SK-N-SH (cell line): ENCODE data around the gene ARHGAP42. TPM values are rescaled to one million over a fixed set of nuclear protein-coding genes. Genes with fewer than 3 reads are reported as not detected.

ENCODE experiments used
- CTCF ChIA-PET: fragments of 300-600, 350-600 bp; formaldehyde crosslinking; extraction: SDS; loops from one replicate; lab custom pipeline; 2021; lab: Yijun Ruan, JAX
- POLR2A ChIA-PET: fragments of 350-600 bp; sonication (Branson Sonifier 250); formaldehyde crosslinking; extraction: SDS; loops from one replicate; lab custom pipeline; 2020; ENCODE audit warnings: antibody characterized with exemption, inconsistent platforms; lab: Yijun Ruan, JAX
- DNase-seq: peaks from one replicate; pipeline ENCODE4 v3.0.0; 2012
- H2AFZ ChIP-seq: fragments of 200-600 bp; sonication (generic); 2 replicates; pipeline ENCODE4 v1.8.1; 2016; ENCODE audit warnings: antibody characterized with exemption, mild to moderate bottlenecking, low read depth
- H3F3A ChIP-seq: fragments of 200-600 bp; sonication (generic); replicated peaks from 2 replicates; pipeline ENCODE3; 2016; ENCODE audit warnings: antibody characterized with exemption, mild to moderate bottlenecking; ENCODE audit not compliant: insufficient read depth
- H3K27ac ChIP-seq, 2 experiments: fragments of 200-500 bp in 1 of 2; fragments of 200-600 bp in 1 of 2; sonication (Bioruptor generic) in 1 of 2; sonication (generic), shearing (Covaris generic) in 1 of 2; 2 replicates each; pipeline versions ENCODE4 v1.5.1 to v1.6.1; 2014 to 2016; ENCODE audit warnings: low read depth in 2 of 2, inconsistent platforms in 1 of 2, low read length in 1 of 2, mild to moderate bottlenecking in 1 of 2, mixed read lengths in 1 of 2
- H3K27me3 ChIP-seq: fragments of 200-600 bp; sonication (generic), shearing (Covaris generic); 2 replicates; pipeline ENCODE4 v1.6.1; 2016; ENCODE audit warnings: mixed run types; ENCODE audit not compliant: insufficient read depth
- H3K36me3 ChIP-seq, 2 experiments: fragments of 200-500 bp in 1 of 2; fragments of 200-600 bp in 1 of 2; sonication (Bioruptor generic) in 1 of 2; sonication (generic) in 1 of 2; replicated peaks in 1 of 2; 2 replicates each; pipeline versions ENCODE3 to v1.5.1; 2014 to 2016; ENCODE audit warnings: low read length in 1 of 2, mild to moderate bottlenecking in 1 of 2; ENCODE audit not compliant: insufficient read depth in 2 of 2, control insufficient read depth in 1 of 2
- H3K4me1 ChIP-seq, 2 experiments: fragments of 200-500 bp in 1 of 2; fragments of 200-600 bp in 1 of 2; sonication (Bioruptor generic) in 1 of 2; sonication (generic), shearing (Covaris generic) in 1 of 2; 2 replicates each; pipeline versions ENCODE4 v1.5.1 to v1.6.1; 2014 to 2016; ENCODE audit warnings: low read depth in 1 of 2, low read length in 1 of 2, mixed run types in 1 of 2; ENCODE audit not compliant: insufficient read depth in 2 of 2, control insufficient read depth in 1 of 2
- H3K4me2 ChIP-seq: fragments of 200-600 bp; sonication (generic), shearing (Covaris generic); 2 replicates; pipeline ENCODE4 v1.6.1; 2017; ENCODE audit warnings: mixed run types
- H3K4me3 ChIP-seq, 2 experiments: fragments of 200-500 bp in 1 of 2; fragments of 200-600 bp in 1 of 2; sonication (Bioruptor generic) in 1 of 2; sonication (generic), shearing (Covaris generic) in 1 of 2; 2 replicates each; pipeline versions ENCODE4 v1.5.1 to v1.8.1; 2014 to 2016; ENCODE audit warnings: low read depth in 2 of 2, inconsistent platforms in 1 of 2, low read length in 1 of 2, mild to moderate bottlenecking in 1 of 2, mixed read lengths in 1 of 2, moderate library complexity in 1 of 2
- H3K79me2 ChIP-seq: fragments of 200-600 bp; sonication (generic); 2 replicates; pipeline ENCODE4 v1.8.1; 2017; ENCODE audit warnings: mild to moderate bottlenecking; ENCODE audit not compliant: insufficient read depth
- H3K9ac ChIP-seq: fragments of 200-600 bp; sonication (generic); 2 replicates; pipeline ENCODE4 v1.6.1; 2017; ENCODE audit warnings: mixed run types
- H3K9me2 ChIP-seq: fragments of 200-600 bp; sonication (generic); 2 replicates; pipeline ENCODE4 v1.6.1; 2017; ENCODE audit warnings: mixed run types
- H3K9me3 ChIP-seq: fragments of 200-600 bp; sonication (generic); 2 replicates; pipeline ENCODE4 v1.6.1; 2017; ENCODE audit warnings: mixed run types, mild to moderate bottlenecking, moderate library complexity
- H4K20me1 ChIP-seq: fragments of 200-600 bp; sonication (generic); 2 replicates; pipeline ENCODE4 v1.6.1; 2017; ENCODE audit warnings: mild to moderate bottlenecking, mixed run types; ENCODE audit not compliant: insufficient read depth
- CHD2 ChIP-seq: fragments of 150-350 bp; IDR thresholded peaks from 2 replicates; pipeline ENCODE4 v1.6.1; 2018; ENCODE audit warnings: low read length; ENCODE audit not compliant: partially characterized antibody
- ELF1 ChIP-seq: IDR thresholded peaks from 2 replicates; pipeline ENCODE4 v1.4.0; 2012
- FOXM1 ChIP-seq: IDR thresholded peaks from 2 replicates; pipeline ENCODE4 v1.4.0; 2012; ENCODE audit warnings: low read depth, mild to moderate bottlenecking
- GABPA ChIP-seq: IDR thresholded peaks from 2 replicates; pipeline ENCODE4 v1.4.0; 2012; ENCODE audit warnings: low read depth, mild to moderate bottlenecking
- JUND ChIP-seq: IDR thresholded peaks from 2 replicates; pipeline ENCODE4 v1.4.0; 2012
- MEF2A ChIP-seq: IDR thresholded peaks from 2 replicates; pipeline ENCODE4 v1.4.0; 2012; ENCODE audit warnings: low read depth, borderline replicate concordance
- NRF1 ChIP-seq: IDR thresholded peaks from 2 replicates; pipeline ENCODE4 v1.6.1; 2012; ENCODE audit warnings: low read depth, mild to moderate bottlenecking, low read length
- SIN3A ChIP-seq: IDR thresholded peaks from 2 replicates; pipeline ENCODE4 v1.6.1; 2012; ENCODE audit warnings: low read depth, mild to moderate bottlenecking, low read length, moderate library complexity, borderline replicate concordance
- SMC3 ChIP-seq: IDR thresholded peaks from 2 replicates; pipeline ENCODE4 v1.6.1; 2012; ENCODE audit warnings: low read depth, low read length, improper control_type of control experiment
- TCF12 ChIP-seq: IDR thresholded peaks from 2 replicates; pipeline ENCODE4 v1.4.0; 2012
- WGBS: methylation state at CpG from one replicate; pipeline ENCODE4 v1.1.6; 2017; ENCODE audit warnings: low lambda C conversion rate; 5-methylcytosine and 5-hydroxymethylcytosine counted together
- polyA plus RNA-seq, 3 experiments: library from polyadenylated mRNA; depleted of rRNA; stranded (reverse); fragments of >200 nt; gene quantifications; 2 replicates each; pipeline ENCODE4 v1.2.3, GENCODE V29; 2012
- TF ChIP-seq, protein P1 (sequence below): fragments of 150-350 bp; IDR thresholded peaks from 2 replicates; pipeline ENCODE4 v1.6.1; 2017; ENCODE audit warnings: antibody characterized with exemption, low read length, low read depth, borderline replicate concordance
- TF ChIP-seq, protein P2 (sequence below): IDR thresholded peaks from 2 replicates; pipeline ENCODE4 v1.4.0; 2012; ENCODE audit warnings: low read depth, borderline replicate concordance
- TF ChIP-seq, protein P3 (sequence below): IDR thresholded peaks from 2 replicates; pipeline ENCODE4 v1.6.1; 2012; ENCODE audit warnings: mild to moderate bottlenecking, low read depth, low read length, moderate library complexity

Gene ARHGAP42
- polyA plus RNA-seq, 1 of the 3 experiments (the other 2 are of a cell fraction), result 0.02 TPM

DNA sequence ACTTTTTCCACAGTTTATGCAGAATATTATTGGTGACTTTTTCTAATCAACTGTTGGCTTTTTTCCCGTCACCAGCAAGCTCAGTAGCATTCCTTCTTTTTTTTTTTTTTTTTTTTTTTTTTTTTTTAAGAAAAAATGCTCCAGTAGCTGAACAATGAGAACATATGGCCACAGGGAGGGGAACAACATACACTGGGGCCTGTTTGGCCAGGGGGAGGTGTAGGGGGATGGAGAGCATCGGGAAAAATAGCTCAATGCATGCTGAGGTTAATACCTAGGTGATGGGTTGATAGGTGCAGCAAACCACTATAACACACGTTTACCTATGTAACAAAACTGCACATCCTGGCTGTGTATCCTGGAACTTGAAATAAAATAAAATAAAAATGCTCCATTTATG lies 82.5 kb downstream of the ARHGAP42 start:
- no peak overlapping the region for H2AFZ ChIP-seq
- WGBS, result 6% methylated on average over 3 of the region's 3 CpGs

More for the DNA sequence above, 82.5 kb downstream of the ARHGAP42 start:
- Histone ChIP-seq H3F3A (no peaks in the 10 kb centered on the region), H3K4me3 (no peak overlapping the region), H3K9ac (no peak overlapping the region), H3K9me2 (no peaks in the 10 kb centered on the region), H4K20me1 (no peaks in the 10 kb centered on the region), H3K27me3 (no peaks in the 10 kb centered on the region; the same call in 1 of the 2 replicates), H3K9me3 (no peaks in the 10 kb centered on the region), H3K79me2 (no peaks in the 10 kb centered on the region), H3K36me3 (no peaks in the 10 kb centered on the region), H3K27ac (no peak overlapping the region), H3K4me2 (no peak overlapping the region), H3K4me1 (no peaks in the 10 kb centered on the region)
- DNase-seq, result no peak
- TF ChIP-seq, protein P1, sequence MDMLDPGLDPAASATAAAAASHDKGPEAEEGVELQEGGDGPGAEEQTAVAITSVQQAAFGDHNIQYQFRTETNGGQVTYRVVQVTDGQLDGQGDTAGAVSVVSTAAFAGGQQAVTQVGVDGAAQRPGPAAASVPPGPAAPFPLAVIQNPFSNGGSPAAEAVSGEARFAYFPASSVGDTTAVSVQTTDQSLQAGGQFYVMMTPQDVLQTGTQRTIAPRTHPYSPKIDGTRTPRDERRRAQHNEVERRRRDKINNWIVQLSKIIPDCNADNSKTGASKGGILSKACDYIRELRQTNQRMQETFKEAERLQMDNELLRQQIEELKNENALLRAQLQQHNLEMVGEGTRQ, result no peak
- no peak for TF ChIP-seq SMC3
- no peak for TF ChIP-seq JUND
- no peak for TF ChIP-seq GABPA
- TF ChIP-seq TCF12, result no peak
- TF ChIP-seq, protein P2, sequence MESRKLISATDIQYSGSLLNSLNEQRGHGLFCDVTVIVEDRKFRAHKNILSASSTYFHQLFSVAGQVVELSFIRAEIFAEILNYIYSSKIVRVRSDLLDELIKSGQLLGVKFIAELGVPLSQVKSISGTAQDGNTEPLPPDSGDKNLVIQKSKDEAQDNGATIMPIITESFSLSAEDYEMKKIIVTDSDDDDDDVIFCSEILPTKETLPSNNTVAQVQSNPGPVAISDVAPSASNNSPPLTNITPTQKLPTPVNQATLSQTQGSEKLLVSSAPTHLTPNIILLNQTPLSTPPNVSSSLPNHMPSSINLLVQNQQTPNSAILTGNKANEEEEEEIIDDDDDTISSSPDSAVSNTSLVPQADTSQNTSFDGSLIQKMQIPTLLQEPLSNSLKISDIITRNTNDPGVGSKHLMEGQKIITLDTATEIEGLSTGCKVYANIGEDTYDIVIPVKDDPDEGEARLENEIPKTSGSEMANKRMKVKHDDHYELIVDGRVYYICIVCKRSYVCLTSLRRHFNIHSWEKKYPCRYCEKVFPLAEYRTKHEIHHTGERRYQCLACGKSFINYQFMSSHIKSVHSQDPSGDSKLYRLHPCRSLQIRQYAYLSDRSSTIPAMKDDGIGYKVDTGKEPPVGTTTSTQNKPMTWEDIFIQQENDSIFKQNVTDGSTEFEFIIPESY, result no peak
- TF ChIP-seq CHD2, result no peak
- no peak for TF ChIP-seq NRF1
- TF ChIP-seq ELF1, result no peak
- TF ChIP-seq FOXM1, result no peak
- TF ChIP-seq, protein P3, sequence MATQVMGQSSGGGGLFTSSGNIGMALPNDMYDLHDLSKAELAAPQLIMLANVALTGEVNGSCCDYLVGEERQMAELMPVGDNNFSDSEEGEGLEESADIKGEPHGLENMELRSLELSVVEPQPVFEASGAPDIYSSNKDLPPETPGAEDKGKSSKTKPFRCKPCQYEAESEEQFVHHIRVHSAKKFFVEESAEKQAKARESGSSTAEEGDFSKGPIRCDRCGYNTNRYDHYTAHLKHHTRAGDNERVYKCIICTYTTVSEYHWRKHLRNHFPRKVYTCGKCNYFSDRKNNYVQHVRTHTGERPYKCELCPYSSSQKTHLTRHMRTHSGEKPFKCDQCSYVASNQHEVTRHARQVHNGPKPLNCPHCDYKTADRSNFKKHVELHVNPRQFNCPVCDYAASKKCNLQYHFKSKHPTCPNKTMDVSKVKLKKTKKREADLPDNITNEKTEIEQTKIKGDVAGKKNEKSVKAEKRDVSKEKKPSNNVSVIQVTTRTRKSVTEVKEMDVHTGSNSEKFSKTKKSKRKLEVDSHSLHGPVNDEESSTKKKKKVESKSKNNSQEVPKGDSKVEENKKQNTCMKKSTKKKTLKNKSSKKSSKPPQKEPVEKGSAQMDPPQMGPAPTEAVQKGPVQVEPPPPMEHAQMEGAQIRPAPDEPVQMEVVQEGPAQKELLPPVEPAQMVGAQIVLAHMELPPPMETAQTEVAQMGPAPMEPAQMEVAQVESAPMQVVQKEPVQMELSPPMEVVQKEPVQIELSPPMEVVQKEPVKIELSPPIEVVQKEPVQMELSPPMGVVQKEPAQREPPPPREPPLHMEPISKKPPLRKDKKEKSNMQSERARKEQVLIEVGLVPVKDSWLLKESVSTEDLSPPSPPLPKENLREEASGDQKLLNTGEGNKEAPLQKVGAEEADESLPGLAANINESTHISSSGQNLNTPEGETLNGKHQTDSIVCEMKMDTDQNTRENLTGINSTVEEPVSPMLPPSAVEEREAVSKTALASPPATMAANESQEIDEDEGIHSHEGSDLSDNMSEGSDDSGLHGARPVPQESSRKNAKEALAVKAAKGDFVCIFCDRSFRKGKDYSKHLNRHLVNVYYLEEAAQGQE, result no peak
- TF ChIP-seq MEF2A, result no peak
- TF ChIP-seq SIN3A, result no peak
- POLR2A ChIA-PET, result no interaction called here
- CTCF ChIA-PET, result no interaction called here
